Ishikawa (cell line): Measurements from ENCODE around the gene DCLRE1A.

Source experiments
- CEBPB ChIP-seq: IDR thresholded peaks from 2 replicates; pipeline ENCODE4 v1.6.1; 2012
- CREB1 ChIP-seq: IDR thresholded peaks from 2 replicates; pipeline ENCODE4 v1.6.1; 2012; ENCODE audit warnings: low read depth
- EGR1 ChIP-seq: IDR thresholded peaks from 2 replicates; pipeline ENCODE4 v1.6.1; 2012
- EP300 ChIP-seq: IDR thresholded peaks from 2 replicates; pipeline ENCODE4 v1.6.1; 2012; ENCODE audit warnings: borderline replicate concordance
- FOXM1 ChIP-seq: IDR thresholded peaks from 2 replicates; pipeline ENCODE4 v1.6.1; 2012; ENCODE audit warnings: low read depth, borderline replicate concordance
- NFIC ChIP-seq: IDR thresholded peaks from 2 replicates; pipeline ENCODE4 v1.6.1; 2012
- RAD21 ChIP-seq: IDR thresholded peaks from 2 replicates; pipeline ENCODE4 v1.6.1; 2012; ENCODE audit warnings: low read depth
- TAF1 ChIP-seq: IDR thresholded peaks from 2 replicates; pipeline ENCODE4 v1.6.1; 2012; ENCODE audit warnings: low read depth, mild to moderate bottlenecking
- TCF12 ChIP-seq: IDR thresholded peaks from 2 replicates; pipeline ENCODE4 v1.6.1; 2012; ENCODE audit warnings: low read depth
- TEAD4 ChIP-seq: IDR thresholded peaks from 2 replicates; pipeline ENCODE4 v1.6.1; 2012
- YY1 ChIP-seq: IDR thresholded peaks from 2 replicates; pipeline ENCODE4 v1.6.1; 2012; ENCODE audit warnings: low read depth
- ZBTB7A ChIP-seq: IDR thresholded peaks from 2 replicates; pipeline ENCODE4 v1.6.1; 2012; ENCODE audit warnings: low read depth
- TF ChIP-seq, protein P1 (sequence below): IDR thresholded peaks from 2 replicates; pipeline ENCODE4 v1.6.1; 2012; ENCODE audit warnings: low read depth, mild to moderate bottlenecking
- TF ChIP-seq, protein P2 (sequence below): IDR thresholded peaks from 2 replicates; pipeline ENCODE4 v1.6.1; 2012
- TF ChIP-seq, protein P3 (sequence below): IDR thresholded peaks from 2 replicates; pipeline ENCODE4 v1.6.1; 2012

Gene DCLRE1A

DNA sequence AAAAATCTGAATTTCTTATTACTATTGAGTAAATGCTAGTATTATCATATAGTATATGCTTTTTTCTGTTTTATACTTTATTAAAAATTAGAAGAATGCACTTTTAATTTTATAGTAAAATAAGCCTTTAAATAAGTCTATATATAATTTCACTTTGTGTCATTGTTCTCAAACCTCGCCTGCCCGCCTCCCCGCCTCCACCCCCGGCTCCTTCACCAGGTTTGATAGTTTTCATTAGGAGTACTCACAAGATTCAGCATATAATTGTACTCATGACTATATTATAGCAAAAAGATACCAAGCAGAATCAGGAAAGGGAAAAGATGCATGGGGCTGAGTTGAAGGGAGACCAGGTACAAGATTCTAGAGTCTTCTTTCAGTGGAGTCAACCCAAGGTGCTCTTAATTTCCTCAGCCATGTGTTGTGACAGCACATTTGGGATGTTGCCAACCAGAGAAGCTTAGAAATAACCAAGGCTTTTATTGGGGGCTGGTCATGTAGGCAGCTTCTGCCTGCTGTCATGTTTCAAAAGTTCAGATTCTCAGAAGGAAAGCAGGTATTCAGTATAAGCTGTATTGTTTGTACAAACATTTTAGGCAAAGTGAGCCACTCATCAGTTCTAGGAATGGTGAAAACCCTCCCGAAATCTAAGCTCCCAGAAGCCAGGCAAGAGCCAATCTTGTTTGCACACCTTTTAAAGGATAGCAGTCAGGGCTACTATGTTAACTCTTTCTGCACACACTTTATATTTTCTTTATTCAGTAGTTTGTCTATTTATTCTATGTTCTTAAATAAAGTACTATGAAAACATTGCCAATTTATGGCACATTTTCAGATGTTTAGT, 12.9 kb upstream of the DCLRE1A start:
- TF ChIP-seq, protein P1, sequence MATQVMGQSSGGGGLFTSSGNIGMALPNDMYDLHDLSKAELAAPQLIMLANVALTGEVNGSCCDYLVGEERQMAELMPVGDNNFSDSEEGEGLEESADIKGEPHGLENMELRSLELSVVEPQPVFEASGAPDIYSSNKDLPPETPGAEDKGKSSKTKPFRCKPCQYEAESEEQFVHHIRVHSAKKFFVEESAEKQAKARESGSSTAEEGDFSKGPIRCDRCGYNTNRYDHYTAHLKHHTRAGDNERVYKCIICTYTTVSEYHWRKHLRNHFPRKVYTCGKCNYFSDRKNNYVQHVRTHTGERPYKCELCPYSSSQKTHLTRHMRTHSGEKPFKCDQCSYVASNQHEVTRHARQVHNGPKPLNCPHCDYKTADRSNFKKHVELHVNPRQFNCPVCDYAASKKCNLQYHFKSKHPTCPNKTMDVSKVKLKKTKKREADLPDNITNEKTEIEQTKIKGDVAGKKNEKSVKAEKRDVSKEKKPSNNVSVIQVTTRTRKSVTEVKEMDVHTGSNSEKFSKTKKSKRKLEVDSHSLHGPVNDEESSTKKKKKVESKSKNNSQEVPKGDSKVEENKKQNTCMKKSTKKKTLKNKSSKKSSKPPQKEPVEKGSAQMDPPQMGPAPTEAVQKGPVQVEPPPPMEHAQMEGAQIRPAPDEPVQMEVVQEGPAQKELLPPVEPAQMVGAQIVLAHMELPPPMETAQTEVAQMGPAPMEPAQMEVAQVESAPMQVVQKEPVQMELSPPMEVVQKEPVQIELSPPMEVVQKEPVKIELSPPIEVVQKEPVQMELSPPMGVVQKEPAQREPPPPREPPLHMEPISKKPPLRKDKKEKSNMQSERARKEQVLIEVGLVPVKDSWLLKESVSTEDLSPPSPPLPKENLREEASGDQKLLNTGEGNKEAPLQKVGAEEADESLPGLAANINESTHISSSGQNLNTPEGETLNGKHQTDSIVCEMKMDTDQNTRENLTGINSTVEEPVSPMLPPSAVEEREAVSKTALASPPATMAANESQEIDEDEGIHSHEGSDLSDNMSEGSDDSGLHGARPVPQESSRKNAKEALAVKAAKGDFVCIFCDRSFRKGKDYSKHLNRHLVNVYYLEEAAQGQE, result no peak
- no peak for TF ChIP-seq CREB1
- TF ChIP-seq, protein P2, sequence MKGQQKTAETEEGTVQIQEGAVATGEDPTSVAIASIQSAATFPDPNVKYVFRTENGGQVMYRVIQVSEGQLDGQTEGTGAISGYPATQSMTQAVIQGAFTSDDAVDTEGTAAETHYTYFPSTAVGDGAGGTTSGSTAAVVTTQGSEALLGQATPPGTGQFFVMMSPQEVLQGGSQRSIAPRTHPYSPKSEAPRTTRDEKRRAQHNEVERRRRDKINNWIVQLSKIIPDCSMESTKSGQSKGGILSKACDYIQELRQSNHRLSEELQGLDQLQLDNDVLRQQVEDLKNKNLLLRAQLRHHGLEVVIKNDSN, result no peak
- no peak for TF ChIP-seq TEAD4
- TF ChIP-seq FOXM1, result no peak
- TF ChIP-seq CEBPB, result no peak
- no peak for TF ChIP-seq RAD21
- TF ChIP-seq TAF1, result no peak
- TF ChIP-seq EGR1, result no peak
- no peak for TF ChIP-seq TCF12
- no peak for TF ChIP-seq YY1
- TF ChIP-seq EP300, result no peak
- TF ChIP-seq ZBTB7A, result no peak
- no peak for TF ChIP-seq NFIC
- TF ChIP-seq, protein P3, sequence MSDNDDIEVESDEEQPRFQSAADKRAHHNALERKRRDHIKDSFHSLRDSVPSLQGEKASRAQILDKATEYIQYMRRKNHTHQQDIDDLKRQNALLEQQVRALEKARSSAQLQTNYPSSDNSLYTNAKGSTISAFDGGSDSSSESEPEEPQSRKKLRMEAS, result no peak

DNA sequence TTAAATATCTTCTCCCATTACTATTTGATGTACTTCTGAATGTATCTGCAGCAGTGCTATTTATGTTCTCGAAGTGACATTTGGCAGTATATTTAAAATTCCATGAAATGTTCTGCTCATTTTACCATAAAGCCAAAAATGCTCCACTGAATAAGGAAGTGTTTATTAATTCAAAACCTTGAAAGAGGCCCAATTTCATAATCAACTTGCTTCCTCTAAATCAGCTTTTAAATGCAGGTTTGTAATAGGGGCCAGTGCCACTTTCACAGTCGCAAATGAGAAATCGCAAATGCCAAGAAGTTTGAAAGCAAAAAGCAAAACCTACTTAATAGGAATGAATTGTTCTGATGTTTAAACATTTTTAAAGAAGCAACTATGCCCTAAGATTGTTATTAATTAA, 12.0 kb upstream of the DCLRE1A start:
- TF ChIP-seq FOXM1, result no peak
- TF ChIP-seq, protein P2, result no peak
- no peak for TF ChIP-seq TCF12
- TF ChIP-seq, protein P1, result no peak
- no peak for TF ChIP-seq EGR1
- no peak for TF ChIP-seq EP300
- no peak for TF ChIP-seq NFIC
- no peak for TF ChIP-seq TEAD4
- no peak for TF ChIP-seq ZBTB7A
- TF ChIP-seq, protein P3, result no peak
- TF ChIP-seq TAF1, result no peak
- TF ChIP-seq CEBPB, result no peak
- TF ChIP-seq YY1, result no peak
- no peak for TF ChIP-seq RAD21
- TF ChIP-seq CREB1, result no peak

DNA sequence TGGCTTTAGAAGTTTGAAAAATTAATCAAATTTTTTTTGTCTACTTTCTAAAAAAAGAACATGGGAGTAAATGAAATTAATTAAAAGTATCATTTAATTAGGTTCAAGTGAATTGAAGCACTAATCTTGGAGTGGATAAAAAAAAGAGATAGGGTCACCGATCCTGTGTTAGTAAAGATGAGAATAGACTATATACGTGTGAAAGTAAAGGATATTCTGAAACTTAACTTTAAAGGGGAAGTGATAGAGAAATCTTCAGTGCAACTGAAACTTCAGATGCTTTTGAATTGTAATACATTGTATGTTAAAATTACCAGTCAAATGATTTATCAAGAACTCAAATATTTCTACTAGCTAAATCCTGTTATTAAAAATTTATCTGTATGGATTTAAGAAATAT, 5.4 kb upstream of the DCLRE1A start:
- no peak for TF ChIP-seq TAF1
- TF ChIP-seq, protein P2, result no peak
- no peak for TF ChIP-seq EP300
- TF ChIP-seq RAD21, result no peak
- TF ChIP-seq, protein P1, result no peak
- TF ChIP-seq YY1, result no peak
- TF ChIP-seq TCF12, result no peak
- TF ChIP-seq NFIC, result no peak
- TF ChIP-seq TEAD4, result no peak
- TF ChIP-seq FOXM1, result no peak
- TF ChIP-seq ZBTB7A, result no peak
- no peak for TF ChIP-seq EGR1
- TF ChIP-seq, protein P3, result no peak
- TF ChIP-seq CREB1, result no peak
- TF ChIP-seq CEBPB, result no peak
